GM03348 (cell line): ENCODE results near the gene SMOC2.

Source experiments
- DNase-seq: peaks from one replicate; pipeline ENCODE4 v3.0.0; 2012; ENCODE audit warnings: low spot score

Gene SMOC2

GRCh38 chr6:168574075-168574698 is 133.2 kb downstream of the SMOC2 start:
- DNase-seq, result no peak

GRCh38 chr6:168574699-168575195 is 133.8 kb downstream of the SMOC2 start:
- DNase-seq, result no peak

GRCh38 chr6:168575346-168576098 is 134.5 kb downstream of the SMOC2 start:
- DNase-seq, result no peak

- no peak for DNase-seq
Measured at GRCh38 chr6:168576388-168576787, 135.4 kb downstream of the SMOC2 start.

- no peak for DNase-seq
Measured at GRCh38 chr6:168577496-168577895, 136.5 kb downstream of the SMOC2 start.

- no peak for DNase-seq
Measured at GRCh38 chr6:168578036-168578435, 137.1 kb downstream of the SMOC2 start.

GRCh38 chr6:168581236-168581635 is 140.3 kb downstream of the SMOC2 start:
- DNase-seq, result no peak

GRCh38 chr6:168581706-168582105 is 140.7 kb downstream of the SMOC2 start:
- no peak for DNase-seq

- DNase-seq, result no peak
Measured at GRCh38 chr6:168582571-168582981, 141.6 kb downstream of the SMOC2 start.

GRCh38 chr6:168583126-168583525 is 142.1 kb downstream of the SMOC2 start:
- no peak for DNase-seq

GRCh38 chr6:168583821-168584220 is 142.8 kb downstream of the SMOC2 start:
- no peak for DNase-seq

GRCh38 chr6:168584249-168584648 is 143.3 kb downstream of the SMOC2 start:
- DNase-seq, result no peak

- DNase-seq, result no peak
Measured at GRCh38 chr6:168584671-168585070, 143.7 kb downstream of the SMOC2 start.

- no peak for DNase-seq
Measured at GRCh38 chr6:168585441-168585840, 144.5 kb downstream of the SMOC2 start.

- no peak for DNase-seq
Measured at GRCh38 chr6:168589275-168589674, 148.3 kb downstream of the SMOC2 start.

- DNase-seq, result no peak
Measured at GRCh38 chr6:168590406-168590805, 149.4 kb downstream of the SMOC2 start.

GRCh38 chr6:168596344-168596743 is 155.4 kb downstream of the SMOC2 start:
- no peak for DNase-seq

GRCh38 chr6:168597471-168597875 is 156.5 kb downstream of the SMOC2 start:
- no peak for DNase-seq

GRCh38 chr6:168598251-168599117 is 157.5 kb downstream of the SMOC2 start:
- no peak for DNase-seq

- DNase-seq, result no peak
Measured at GRCh38 chr6:168599118-168599494, 158.1 kb downstream of the SMOC2 start.

GRCh38 chr6:168599769-168600330 is 158.9 kb downstream of the SMOC2 start:
- no peak for DNase-seq

GRCh38 chr6:168600381-168600780 is 159.4 kb downstream of the SMOC2 start:
- DNase-seq, result no peak
